Left lung (tissue), 10 donors: ENCODE measurements around the gene TTC5. TPM values are rescaled to one million over a fixed set of nuclear protein-coding genes. Genes with fewer than 3 reads are reported as not detected.

Experiments
- ATAC-seq: fragments of 200-7000 bp; cut with Tn5 transposase; one replicate; pipeline ENCODE4 v1.9.1; 2020; ENCODE audit warnings: moderate library complexity
- DNase-seq, 4 donors: peaks; one replicate each; pipeline ENCODE4 v3.0.0-alpha.2; 2013 to 2020
- H3K27ac ChIP-seq, 2 donors: fragments of 200-600 bp; sonication (generic) in 1 of 2; one replicate each; pipeline versions ENCODE4 v1.5.0 to v1.8.0; 2020 to 2021
- H3K27me3 ChIP-seq, 2 donors: fragments of 200-600 bp; sonication (generic) in 1 of 2; one replicate each; pipeline versions ENCODE4 v1.5.0 to v1.8.0; 2020 to 2021
- H3K36me3 ChIP-seq, 2 donors: fragments of 200-600 bp; sonication (generic) in 1 of 2; one replicate each; pipeline versions ENCODE4 v1.5.0 to v1.8.0; 2020 to 2021
- H3K4me1 ChIP-seq, 2 donors: fragments of 200-600 bp; one replicate each; pipeline ENCODE4 v1.8.0; 2021
- H3K4me3 ChIP-seq, 2 donors: fragments of 200-600 bp; sonication (generic) in 1 of 2; one replicate each; pipeline versions ENCODE4 v1.5.0 to v1.8.0; 2020 to 2021; ENCODE audit warnings: mild to moderate bottlenecking in 1 of 2
- H3K9me3 ChIP-seq, 2 donors: fragments of 200-600 bp; sonication (generic) in 1 of 2; one replicate each; pipeline versions ENCODE4 v1.5.0 to v1.8.0; 2020 to 2021
- CTCF ChIP-seq, 2 donors: fragments of 200-600 bp; sonication (generic) in 1 of 2; IDR thresholded peaks; one replicate each; pipeline versions ENCODE4 v1.5.0 to v1.8.0; 2021; ENCODE audit warnings: antibody characterized with exemption in 2 of 2
- intact Hi-C, 2 donors: fragments of 100-400 bp; cut with DNase I; formaldehyde crosslinking; loops; one replicate each; pipeline versions ENCODE4 v1.11.2 to v1.14.2; 2022
- polyA plus RNA-seq, 6 donors: library from polyadenylated mRNA; unstranded; fragments of 120-200 nt; gene quantifications; one replicate each; pipeline ENCODE4 v1.2.1, GENCODE V29; 2013; ENCODE audit not compliant: insufficient read length in 6 of 6
- total RNA-seq, 2 donors: library from RNA; stranded (reverse); fragmentation: NEBNext Ultra II Directional; extraction: Animal tissue kit (Norgen Biotek cat#: 25700); gene quantifications; one replicate each; pipeline ENCODE4 v1.2.1, GENCODE V29; 2021
- donor health status: DM: no; HTN: yes; CAD: no.
- donor health status: DM: no; HTN: no; CAD: no.

TTC5 gene
- total and polyA plus RNA-seq, 8 donors, result 16.6 to 27.6 (median 23.4) TPM

GRCh38 chr14:20347747-20348146 is 42.0 kb upstream of the TTC5 start:
- Histone ChIP-seq H3K36me3 (peaks cover 3 to 74% of the 10 kb centered on the region in 2 donors), H3K27ac (no peak overlapping the region), H3K4me1 (peaks cover 0 to 10% of the 10 kb centered on the region in 2 donors), H3K27me3 (no peaks in the 10 kb centered on the region), H3K9me3 (no peaks in the 10 kb centered on the region), H3K4me3 (no peak overlapping the region)
- DNase-seq (no peak), ATAC-seq (no peak)
- TF ChIP-seq CTCF (IDR thresholded peaks at IDR 0.05), result no peak
- intact Hi-C loops, result no loop called here

GRCh38 chr14:20346713-20347112 is 41.0 kb upstream of the TTC5 start:
- H3K4me1 ChIP-seq, result peaks cover 0 to 10% of the 10 kb centered on the region in 2 donors
- no peaks in the 10 kb centered on the region for H3K27me3 ChIP-seq
- H3K27ac ChIP-seq, result no peak overlapping the region
- H3K4me3 ChIP-seq, result no peak overlapping the region
- DNase-seq, result no peak
- H3K9me3 ChIP-seq, result no peaks in the 10 kb centered on the region
- intact Hi-C loops, result no loop called here
- TF ChIP-seq CTCF (IDR thresholded peaks at IDR 0.05), result no peak
- ATAC-seq, result no peak
- peaks cover 3 to 63% of the 10 kb centered on the region in 2 donors for H3K36me3 ChIP-seq

- intact Hi-C loops, result no loop called here
- Histone ChIP-seq H3K36me3 (peaks cover 0 to 50% of the 10 kb centered on the region in 2 donors), H3K27ac (no peak overlapping the region), H3K27me3 (no peaks in the 10 kb centered on the region), H3K4me3 (no peak overlapping the region), H3K4me1 (peaks cover 0 to 10% of the 10 kb centered on the region in 2 donors), H3K9me3 (no peaks in the 10 kb centered on the region)
- no peak for TF ChIP-seq CTCF (IDR thresholded peaks at IDR 0.05)
- no peak for ATAC-seq
- no peak for DNase-seq
These were observed 39.6 kb upstream of the TTC5 start for GRCh38 chr14:20345366-20345765.

- TF ChIP-seq CTCF (IDR thresholded peaks at IDR 0.05), result no peak
- H3K4me3 ChIP-seq, result peak overlapping the region; percentile 48 to 78
- H3K27me3 ChIP-seq, result no peaks in the 10 kb centered on the region
- H3K27ac ChIP-seq, result peak overlapping the region; percentile 86 to 93
- peaks cover 0 to 35% of the 10 kb centered on the region in 2 donors for H3K36me3 ChIP-seq
- no peaks in the 10 kb centered on the region for H3K9me3 ChIP-seq
- DNase-seq (peak in 1 of 4 donors; percentile 34), ATAC-seq (no peak)
- H3K4me1 ChIP-seq, result peaks cover 0 to 10% of the 10 kb centered on the region in 2 donors
- intact Hi-C loops, result no loop called here
These were observed 38.1 kb upstream of the TTC5 start for GRCh38 chr14:20343862-20344220.

- no peak for TF ChIP-seq CTCF (IDR thresholded peaks at IDR 0.05)
- intact Hi-C loops, result no loop called here
- peak within 1 kb of the TSS; percentile 86 to 93 for H3K27ac ChIP-seq
These were observed 37.5 kb upstream of the TTC5 start, which contains the start of gene PARP2 for GRCh38 chr14:20343092-20343861. TSS of gene PARP2 (plus strand) at chr14:20343635. CDS start at chr14:20343642, 7 bp downstream.

More at GRCh38 chr14:20343092-20343861, 37.5 kb upstream of the TTC5 start, which contains the start of gene PARP2:
- Histone ChIP-seq H3K9me3 (no peaks in the 10 kb centered on the region), H3K36me3 (peaks cover 0 to 29% of the 10 kb centered on the region in 2 donors), H3K4me3 (peak within 1 kb of the TSS; percentile 48 to 78), H3K4me1 (peaks cover 0 to 10% of the 10 kb centered on the region in 2 donors), H3K27me3 (no peaks in the 10 kb centered on the region)
- DNase-seq (peak; percentile 97 to 100 (median 98)), ATAC-seq (peak; percentile 95)
